Ishikawa (cell line): ENCODE results near the gene OR7A5.

ENCODE experiments used
- CEBPB ChIP-seq: IDR thresholded peaks from 2 replicates; pipeline ENCODE4 v1.6.1; 2012
- CREB1 ChIP-seq: IDR thresholded peaks from 2 replicates; pipeline ENCODE4 v1.6.1; 2012; ENCODE audit warnings: low read depth
- EGR1 ChIP-seq: IDR thresholded peaks from 2 replicates; pipeline ENCODE4 v1.6.1; 2012
- EP300 ChIP-seq: IDR thresholded peaks from 2 replicates; pipeline ENCODE4 v1.6.1; 2012; ENCODE audit warnings: borderline replicate concordance
- FOXM1 ChIP-seq: IDR thresholded peaks from 2 replicates; pipeline ENCODE4 v1.6.1; 2012; ENCODE audit warnings: low read depth, borderline replicate concordance
- NFIC ChIP-seq: IDR thresholded peaks from 2 replicates; pipeline ENCODE4 v1.6.1; 2012
- RAD21 ChIP-seq: IDR thresholded peaks from 2 replicates; pipeline ENCODE4 v1.6.1; 2012; ENCODE audit warnings: low read depth
- TAF1 ChIP-seq: IDR thresholded peaks from 2 replicates; pipeline ENCODE4 v1.6.1; 2012; ENCODE audit warnings: low read depth, mild to moderate bottlenecking
- TCF12 ChIP-seq: IDR thresholded peaks from 2 replicates; pipeline ENCODE4 v1.6.1; 2012; ENCODE audit warnings: low read depth
- YY1 ChIP-seq: IDR thresholded peaks from 2 replicates; pipeline ENCODE4 v1.6.1; 2012; ENCODE audit warnings: low read depth
- TF ChIP-seq, protein P1 (sequence below): IDR thresholded peaks from 2 replicates; pipeline ENCODE4 v1.6.1; 2012; ENCODE audit warnings: low read depth, mild to moderate bottlenecking
- TF ChIP-seq, protein P2 (sequence below): IDR thresholded peaks from 2 replicates; pipeline ENCODE4 v1.6.1; 2012

DNA sequence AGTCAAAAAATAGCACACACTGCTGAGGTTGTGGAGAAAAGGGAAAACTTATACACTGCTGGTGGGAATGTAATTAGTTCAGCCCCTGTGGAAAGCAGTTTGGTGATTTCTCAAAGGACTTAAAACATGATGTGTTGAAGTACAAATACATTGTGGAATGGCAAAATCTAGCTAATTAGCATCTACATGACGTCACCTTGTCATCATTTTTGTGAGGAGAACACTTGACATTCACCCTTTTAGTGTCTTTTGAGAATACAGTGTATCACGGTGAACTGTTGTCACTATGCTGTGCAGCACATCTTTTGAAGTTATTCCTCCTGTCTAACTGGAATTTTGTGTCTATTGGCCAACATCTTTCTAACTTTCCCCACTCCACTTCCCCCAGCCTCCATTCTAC, 8.2 kb upstream of the OR7A5 start:
- TF ChIP-seq NFIC (no peak), YY1 (no peak), RAD21 (no peak), EP300 (no peak), FOXM1 (no peak), TAF1 (no peak), EGR1 (no peak), CREB1 (no peak), CEBPB (no peak), TCF12 (no peak)
- TF ChIP-seq, protein P1, sequence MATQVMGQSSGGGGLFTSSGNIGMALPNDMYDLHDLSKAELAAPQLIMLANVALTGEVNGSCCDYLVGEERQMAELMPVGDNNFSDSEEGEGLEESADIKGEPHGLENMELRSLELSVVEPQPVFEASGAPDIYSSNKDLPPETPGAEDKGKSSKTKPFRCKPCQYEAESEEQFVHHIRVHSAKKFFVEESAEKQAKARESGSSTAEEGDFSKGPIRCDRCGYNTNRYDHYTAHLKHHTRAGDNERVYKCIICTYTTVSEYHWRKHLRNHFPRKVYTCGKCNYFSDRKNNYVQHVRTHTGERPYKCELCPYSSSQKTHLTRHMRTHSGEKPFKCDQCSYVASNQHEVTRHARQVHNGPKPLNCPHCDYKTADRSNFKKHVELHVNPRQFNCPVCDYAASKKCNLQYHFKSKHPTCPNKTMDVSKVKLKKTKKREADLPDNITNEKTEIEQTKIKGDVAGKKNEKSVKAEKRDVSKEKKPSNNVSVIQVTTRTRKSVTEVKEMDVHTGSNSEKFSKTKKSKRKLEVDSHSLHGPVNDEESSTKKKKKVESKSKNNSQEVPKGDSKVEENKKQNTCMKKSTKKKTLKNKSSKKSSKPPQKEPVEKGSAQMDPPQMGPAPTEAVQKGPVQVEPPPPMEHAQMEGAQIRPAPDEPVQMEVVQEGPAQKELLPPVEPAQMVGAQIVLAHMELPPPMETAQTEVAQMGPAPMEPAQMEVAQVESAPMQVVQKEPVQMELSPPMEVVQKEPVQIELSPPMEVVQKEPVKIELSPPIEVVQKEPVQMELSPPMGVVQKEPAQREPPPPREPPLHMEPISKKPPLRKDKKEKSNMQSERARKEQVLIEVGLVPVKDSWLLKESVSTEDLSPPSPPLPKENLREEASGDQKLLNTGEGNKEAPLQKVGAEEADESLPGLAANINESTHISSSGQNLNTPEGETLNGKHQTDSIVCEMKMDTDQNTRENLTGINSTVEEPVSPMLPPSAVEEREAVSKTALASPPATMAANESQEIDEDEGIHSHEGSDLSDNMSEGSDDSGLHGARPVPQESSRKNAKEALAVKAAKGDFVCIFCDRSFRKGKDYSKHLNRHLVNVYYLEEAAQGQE: no peak
- TF ChIP-seq, protein P2, sequence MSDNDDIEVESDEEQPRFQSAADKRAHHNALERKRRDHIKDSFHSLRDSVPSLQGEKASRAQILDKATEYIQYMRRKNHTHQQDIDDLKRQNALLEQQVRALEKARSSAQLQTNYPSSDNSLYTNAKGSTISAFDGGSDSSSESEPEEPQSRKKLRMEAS: no peak
